HG03196 (cell line): Measurements from ENCODE around the gene TNFRSF25.
"Not testable (repeated sequence)": the region's sequence is repeated elsewhere in the genome, so short reads cannot be mapped to it uniquely, and the experiment has no call there.

Source experiments
- ATAC-seq: cut with Tn5 transposase; IDR thresholded peaks from one replicate; pipeline ENCODE4 v1.9.1; 2021; ENCODE audit not compliant: unreplicated experiment

The TNFRSF25 gene

DNA sequence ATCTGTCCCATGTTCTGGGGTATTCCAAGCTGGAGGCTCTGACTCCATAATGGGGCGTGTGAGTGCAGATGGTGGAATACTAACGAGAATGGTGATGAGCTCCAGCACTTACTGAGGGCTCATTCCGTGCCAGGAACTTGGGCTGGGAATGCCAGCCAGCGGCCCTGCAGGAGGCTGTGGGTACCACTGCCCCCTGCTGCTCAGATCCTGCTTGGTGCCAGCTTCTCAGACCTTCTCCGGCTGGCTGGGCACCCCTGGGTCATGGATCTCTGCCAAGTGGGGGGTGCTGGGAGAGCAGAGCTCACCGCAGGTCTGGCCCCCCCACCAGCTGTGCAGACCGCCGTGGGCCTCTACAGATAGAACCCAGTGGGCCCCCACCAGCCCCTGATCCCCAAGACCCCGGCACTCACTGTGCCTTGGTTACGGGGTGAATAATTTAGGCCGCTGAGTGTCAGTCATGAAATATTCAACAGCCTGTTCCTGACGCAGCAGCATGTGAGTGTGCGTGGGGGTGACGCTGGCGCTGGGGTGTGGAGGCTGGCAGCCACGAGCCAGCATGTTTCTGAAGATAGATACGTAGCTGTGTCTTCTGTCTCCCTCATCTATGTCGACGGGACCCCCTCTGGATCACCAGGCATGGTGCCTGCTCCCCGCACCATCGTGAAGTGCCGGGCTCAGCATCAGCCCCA lies 28.8 kb downstream of the TNFRSF25 start:
- not testable (repeated sequence) for ATAC-seq

- not testable (repeated sequence) for ATAC-seq
These were observed 29.7 kb downstream of the TNFRSF25 start for GRCh38 chr1:6436277-6436676.

- ATAC-seq, result no peak
These were observed 30.4 kb downstream of the TNFRSF25 start for GRCh38 chr1:6435547-6435946.

DNA sequence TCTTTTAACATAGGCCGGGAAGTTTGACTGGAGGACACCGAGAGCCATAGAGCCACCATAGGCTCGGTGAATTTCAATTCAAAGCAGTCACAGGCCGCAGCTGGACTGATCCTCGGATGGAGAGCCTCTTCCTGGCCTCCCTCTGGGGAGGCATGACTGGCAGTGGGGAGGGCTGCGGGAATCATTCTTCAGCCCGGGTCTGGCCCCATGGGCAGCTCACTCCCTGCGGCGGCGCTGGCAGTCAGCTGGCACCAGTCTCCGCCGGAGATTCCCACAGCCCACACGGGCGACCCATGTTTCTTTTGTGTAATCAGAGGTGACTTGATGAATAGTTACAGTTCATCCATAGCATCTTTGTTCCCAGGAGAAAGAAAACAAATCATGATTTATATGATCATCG lies 30.8 kb downstream of the TNFRSF25 start:
- ATAC-seq, result no peak

- ATAC-seq, result no peak
These were observed 31.8 kb downstream of the TNFRSF25 start for GRCh38 chr1:6434186-6434585.

DNA sequence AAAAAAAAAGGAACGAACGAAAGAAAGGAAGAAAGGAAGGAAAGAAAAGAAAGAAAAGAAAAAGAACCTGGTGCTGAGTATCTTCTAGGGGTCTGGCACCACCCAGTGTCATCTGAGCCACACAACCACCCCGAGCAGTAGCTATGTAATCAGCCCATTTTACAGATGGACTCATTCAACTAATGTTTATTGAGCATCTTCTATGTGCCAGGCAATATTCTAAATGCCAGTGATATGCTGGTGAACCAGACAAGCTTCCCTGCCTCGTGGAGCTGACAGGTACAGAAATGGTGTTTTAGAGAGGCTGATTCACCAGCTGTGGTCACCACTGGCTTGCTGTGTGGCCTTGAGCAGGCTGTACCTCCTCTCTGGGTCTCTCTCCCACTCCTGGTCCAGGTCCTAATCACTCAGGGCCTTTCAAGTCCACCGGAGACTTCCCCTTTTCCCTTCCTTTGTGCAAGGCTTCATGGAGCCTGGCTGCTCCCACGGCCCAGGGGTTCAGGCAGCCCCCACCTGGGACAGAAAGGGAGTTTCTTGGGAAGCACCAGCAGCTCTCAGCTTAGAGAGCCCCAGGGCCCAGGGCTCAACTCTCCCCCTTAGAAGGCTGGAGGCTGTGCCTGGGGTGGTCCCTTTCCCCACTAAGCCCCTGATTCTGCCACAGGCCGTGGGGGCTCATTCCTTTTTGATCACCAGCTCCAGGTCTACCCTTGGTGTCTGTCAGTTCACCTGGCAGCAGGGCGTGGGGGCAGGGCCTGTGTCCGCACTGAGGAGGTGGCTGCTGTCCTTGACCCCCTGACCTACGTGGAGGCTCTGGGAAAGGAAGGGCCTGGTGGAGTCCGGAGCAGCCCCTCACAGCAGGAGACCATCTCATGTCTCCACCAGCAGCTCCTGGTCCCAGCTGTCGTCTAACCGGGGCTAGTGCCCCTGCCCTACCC lies 34.1 kb downstream of the TNFRSF25 start:
- not testable (repeated sequence) for ATAC-seq

DNA sequence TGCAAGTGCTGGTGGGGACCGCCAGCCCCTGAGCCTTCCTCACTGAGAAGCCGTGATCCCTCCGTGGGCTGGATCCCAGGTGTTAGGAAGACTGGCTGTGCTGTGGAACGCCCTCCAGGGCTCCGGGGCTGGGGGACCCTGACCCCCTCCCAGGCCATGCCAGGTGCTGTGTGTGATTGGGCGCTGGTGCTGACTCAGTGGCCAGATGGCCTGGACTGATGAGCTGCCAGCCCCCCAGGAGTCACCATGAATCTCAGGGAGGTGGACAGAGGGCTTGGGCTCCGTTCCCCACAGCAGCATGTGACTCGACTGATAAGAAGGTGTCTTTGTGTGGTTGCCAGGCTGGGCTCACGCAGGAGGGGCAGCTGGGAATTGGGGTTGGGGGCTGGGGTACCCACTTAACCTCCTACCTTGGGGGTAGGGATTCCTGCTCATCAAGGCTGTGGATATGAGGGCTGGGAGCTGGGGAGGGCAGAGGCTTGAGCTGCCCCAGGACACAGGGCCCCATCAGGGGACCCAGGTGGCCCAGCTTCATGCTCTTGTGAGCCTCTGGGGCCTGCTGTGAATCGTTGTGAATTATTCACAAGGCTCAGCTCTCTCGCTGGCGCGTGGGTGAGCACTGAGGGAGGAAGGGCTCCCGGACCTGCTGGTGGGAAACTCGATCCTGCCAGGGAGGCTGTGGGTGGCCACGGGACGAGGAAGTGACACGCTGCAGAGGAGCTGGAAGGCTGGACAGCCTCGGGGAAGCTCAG lies 36.1 kb downstream of the TNFRSF25 start:
- not testable (repeated sequence) for ATAC-seq

DNA sequence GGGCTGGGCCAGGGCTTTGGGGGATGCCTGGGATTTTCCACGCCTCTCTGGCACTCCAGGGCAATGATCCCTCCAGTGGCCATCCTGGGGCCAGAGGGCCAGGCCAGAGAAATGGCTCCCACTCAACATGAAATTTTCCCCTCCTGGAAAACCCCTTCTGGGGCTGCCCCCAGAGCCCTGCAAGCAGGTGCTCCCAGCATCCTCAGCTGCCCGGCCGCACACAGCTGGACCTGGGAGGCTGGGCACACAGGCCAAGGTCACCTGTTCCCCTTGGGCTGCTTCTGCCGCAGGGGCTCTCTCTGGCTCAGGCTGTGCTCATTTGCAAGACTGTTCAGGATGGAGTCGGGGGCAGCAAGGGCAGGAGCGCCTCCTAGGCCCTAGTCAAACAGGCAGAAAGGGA lies 37.5 kb downstream of the TNFRSF25 start:
- ATAC-seq, result not testable (repeated sequence)

GRCh38 chr1:6427441-6428390 lies 38.3 kb downstream of the TNFRSF25 start:
- no peak for ATAC-seq

- ATAC-seq, result no peak
These were observed 39.0 kb downstream of the TNFRSF25 start for GRCh38 chr1:6426972-6427350.

- no peak for ATAC-seq
These were observed 39.5 kb downstream of the TNFRSF25 start for GRCh38 chr1:6426277-6426971.

GRCh38 chr1:6425658-6426057 lies 40.3 kb downstream of the TNFRSF25 start:
- ATAC-seq, result no peak

DNA sequence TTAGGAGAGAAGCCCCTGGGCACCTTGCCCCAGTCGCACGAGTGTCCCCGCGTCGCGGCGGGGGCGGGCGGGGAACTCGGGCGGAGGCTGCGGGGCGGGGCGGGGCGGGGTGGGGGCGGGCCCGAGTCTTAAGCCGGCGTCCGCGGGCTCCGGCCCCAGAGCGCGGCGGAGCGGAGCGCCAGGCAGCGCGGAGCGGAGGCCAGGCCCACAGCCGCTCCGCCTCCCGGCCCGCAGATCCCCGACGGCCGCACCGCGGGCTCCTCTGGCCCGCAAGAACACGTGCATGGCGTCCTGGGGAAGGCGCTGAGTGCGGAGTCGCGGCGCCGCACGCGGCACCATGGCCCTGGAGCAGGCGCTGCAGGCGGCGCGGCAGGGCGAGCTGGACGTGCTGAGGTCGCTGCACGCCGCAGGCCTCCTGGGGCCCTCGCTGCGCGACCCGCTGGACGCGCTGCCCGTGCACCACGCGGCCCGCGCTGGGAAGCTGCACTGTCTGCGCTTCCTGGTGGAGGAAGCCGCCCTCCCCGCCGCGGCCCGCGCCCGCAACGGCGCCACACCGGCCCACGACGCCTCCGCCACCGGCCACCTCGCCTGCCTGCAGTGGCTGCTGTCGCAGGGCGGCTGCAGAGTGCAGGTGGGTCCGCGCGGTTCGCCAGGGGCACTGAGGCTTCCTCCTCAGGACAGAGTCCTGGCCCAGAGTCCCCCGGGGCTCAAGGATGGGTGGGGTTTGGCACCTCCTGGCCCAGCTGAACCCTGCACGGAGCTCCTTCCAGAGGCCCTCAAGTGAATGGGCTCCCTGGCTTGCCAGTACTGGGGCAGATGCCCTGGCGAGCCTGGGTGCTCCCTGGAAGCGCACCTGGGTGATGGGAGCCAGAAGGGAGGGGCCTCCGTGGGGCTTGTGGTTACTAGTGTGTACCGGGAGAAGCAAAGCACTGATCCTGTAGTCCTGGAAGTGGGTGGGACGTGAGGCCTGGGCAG lies 41.1 kb downstream of the TNFRSF25 start, which contains the start of gene ESPN:
ESPN (plus strand) TSS at position 158 of the 975 bp plus-strand sequence; CDS start at position 338, 180 bp downstream.
- ATAC-seq, result no peak

DNA sequence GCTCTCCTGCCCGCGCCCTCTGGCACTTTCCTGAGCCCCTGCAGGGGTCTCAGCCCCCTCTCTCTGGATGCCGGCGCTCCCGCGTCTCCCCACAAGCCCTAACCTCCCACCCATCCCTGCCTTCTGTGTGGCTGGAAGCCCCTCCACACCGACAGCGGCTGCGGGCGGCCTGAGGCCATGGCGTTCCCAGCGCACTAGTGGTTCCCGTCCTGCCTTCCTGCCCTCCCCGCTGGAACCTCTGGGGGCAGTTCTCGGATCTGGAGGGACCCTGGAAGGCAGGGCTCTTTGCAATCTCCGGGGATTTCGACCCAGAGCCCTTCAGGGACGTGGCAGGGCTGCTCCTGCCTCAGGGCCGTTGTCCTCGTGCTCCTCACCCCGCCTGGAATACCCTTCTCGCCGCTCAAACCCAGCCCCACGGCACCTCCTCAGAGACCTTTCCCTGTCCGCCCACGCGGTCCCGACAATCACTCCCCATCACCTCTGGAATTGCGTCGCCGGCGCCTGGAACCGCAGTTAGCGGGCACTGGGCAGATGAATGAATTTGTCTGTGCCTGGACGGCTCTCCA lies 41.9 kb downstream of the TNFRSF25 start:
- ATAC-seq, result no peak

DNA sequence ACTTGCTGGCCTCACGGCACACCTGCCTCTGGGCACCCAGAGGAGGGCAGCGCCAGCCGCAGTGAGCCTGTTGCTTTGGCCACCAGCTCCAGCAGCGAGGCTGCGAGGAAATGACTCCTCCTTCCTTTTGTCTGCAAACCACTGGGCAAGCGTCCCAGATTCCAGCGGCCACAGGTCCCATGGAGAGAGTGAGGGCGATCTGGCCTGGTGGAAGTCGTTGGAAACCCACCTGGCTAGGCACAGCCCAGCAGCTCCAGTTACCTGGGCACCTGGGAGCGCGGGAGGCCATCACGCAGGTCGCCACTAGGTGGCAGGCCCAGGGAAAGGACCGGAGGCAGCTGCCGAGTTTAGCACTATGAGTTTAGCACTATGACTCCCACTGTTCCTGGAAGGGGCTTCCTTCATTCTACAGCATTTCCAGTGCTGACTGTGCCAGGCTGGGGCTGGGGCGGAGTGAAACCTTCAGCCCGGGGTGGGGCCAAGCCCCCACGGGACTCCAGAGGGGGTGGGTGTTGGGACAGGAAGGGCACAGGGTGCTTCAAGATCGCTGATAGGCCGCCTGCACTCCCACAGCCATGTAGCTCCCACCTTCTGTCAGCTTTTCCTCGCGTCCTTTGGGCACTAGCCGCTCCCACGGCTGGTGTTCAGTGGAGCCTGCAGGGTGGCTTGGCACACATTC lies 42.5 kb downstream of the TNFRSF25 start:
- ATAC-seq, result no peak

DNA sequence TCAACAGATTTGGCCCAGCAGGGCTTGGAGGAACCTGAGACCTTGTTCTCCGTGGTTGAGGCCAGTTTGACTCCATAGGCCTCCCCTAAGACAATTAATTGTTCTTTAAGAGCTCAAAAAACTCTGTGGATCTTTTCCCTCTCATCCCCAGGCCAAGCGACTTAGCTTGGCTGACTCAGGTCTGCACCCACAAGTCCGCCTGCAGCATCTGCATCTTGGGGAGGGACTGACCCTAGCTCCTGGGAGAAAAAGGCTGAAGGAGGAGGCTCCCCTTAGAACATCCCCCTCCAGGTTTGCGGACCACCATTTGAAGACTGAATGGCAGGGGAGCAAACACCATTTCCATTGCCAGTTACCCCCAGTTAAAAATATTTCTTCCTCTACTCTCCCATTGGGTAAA lies 44.7 kb downstream of the TNFRSF25 start:
- no peak for ATAC-seq

DNA sequence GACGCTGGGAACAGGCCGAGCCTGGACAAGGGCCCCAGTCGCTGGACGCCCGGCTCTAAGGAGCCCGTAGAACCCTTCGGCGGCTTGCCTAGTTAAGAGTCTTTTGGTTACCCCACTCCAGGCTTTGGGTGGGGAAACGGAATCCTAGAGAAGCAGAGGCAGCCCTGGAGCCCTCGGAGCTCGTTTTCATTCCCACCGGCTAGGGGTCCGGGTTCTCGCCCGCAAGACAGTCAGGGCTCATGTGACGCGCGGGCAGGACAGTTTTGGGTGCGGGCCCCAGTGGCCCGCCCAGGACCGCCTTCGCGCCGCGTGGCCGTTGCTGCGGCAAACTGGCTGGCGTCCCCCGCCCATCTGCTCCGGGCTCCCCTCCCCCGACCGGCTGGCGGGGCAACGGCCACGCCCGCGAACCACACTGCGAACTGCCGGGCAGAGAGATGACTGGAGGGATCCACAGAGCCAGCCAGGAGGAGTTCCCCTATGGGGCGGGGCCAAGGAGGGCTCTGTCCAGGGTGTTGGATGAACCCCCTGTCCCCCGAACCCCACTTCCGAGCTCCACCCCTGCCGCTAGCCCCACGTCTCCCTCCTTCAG lies 45.4 kb downstream of the TNFRSF25 start:
- ATAC-seq, result no peak
